ENCODE results near the gene PTPMT1. TPM values are rescaled to one million over a fixed set of nuclear protein-coding genes. Genes with fewer than 3 reads are reported as not detected.
"Not testable (repeated sequence)": the region's sequence is repeated elsewhere in the genome, so short reads cannot be mapped to it uniquely, and the experiment has no call there.

Gene PTPMT1, protein sequence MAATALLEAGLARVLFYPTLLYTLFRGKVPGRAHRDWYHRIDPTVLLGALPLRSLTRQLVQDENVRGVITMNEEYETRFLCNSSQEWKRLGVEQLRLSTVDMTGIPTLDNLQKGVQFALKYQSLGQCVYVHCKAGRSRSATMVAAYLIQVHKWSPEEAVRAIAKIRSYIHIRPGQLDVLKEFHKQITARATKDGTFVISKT
- total RNA-seq = 79.1 and 79.7 TPM in 2 replicates
- polyA plus RNA-seq (2012) = 55.0 TPM

DNA sequence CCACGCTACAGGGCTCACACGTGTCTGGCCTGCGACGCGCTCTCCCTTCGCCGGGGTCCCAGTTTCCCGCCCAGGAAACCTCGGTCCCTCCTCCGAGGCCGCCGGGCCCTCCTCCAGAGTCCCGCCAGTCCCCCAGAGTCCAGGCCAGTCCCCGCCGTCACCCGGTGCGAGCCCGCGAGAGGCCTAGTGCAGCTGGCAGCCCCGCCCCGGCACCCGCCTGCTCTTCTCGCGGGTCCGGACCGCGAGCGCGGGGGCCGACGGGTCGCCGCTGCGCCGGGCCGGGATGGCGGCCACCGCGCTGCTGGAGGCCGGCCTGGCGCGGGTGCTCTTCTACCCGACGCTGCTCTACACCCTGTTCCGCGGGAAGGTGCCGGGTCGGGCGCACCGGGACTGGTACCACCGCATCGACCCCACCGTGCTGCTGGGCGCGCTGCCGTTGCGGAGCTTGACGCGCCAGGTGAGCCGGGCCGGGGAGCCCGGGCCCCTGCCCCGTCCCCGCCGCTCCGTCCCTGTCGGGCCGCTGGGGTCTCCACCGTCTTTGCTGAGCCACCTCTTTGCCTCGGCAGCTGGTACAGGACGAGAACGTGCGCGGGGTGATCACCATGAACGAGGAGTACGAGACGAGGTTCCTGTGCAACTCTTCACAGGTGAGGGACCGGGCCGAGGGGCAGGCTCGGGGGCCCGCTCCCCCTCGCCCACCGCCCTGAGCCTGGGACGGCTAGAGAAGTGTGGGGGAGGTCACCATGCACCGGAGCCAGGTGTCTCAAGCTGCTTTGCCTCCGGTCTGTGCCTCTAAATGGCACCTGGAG, at the start of gene PTPMT1:
Gene PTPMT1, plus strand, starts transcription at position 260 of the 809 bp plus-strand sequence. Its CDS starts 24 bp downstream, at position 284.
- peak; percentile 80 for DNase-seq (ENCODE audit: low read depth)

DNA sequence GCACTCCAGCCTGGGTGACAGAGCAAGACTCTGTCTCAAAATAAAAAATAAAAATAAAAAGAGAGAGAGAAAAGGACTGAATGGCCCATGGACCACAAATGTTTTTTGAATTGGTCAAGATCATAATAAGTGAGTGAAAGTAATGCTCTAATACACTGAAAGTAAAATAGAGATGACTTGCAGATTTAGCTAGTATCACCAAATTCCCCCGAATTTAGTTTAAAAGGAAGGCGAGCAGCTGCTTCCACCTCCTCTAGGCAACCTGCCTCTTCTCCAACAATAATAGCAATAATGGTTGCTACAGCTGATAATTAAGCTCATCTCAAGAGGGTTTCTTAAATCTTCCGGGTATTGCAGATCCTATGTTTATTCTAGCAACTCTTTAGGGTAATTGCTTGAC, 49.2 kb upstream of the PTPMT1 start:
- DNase-seq (ENCODE audit: low read depth) = no peak

DNA sequence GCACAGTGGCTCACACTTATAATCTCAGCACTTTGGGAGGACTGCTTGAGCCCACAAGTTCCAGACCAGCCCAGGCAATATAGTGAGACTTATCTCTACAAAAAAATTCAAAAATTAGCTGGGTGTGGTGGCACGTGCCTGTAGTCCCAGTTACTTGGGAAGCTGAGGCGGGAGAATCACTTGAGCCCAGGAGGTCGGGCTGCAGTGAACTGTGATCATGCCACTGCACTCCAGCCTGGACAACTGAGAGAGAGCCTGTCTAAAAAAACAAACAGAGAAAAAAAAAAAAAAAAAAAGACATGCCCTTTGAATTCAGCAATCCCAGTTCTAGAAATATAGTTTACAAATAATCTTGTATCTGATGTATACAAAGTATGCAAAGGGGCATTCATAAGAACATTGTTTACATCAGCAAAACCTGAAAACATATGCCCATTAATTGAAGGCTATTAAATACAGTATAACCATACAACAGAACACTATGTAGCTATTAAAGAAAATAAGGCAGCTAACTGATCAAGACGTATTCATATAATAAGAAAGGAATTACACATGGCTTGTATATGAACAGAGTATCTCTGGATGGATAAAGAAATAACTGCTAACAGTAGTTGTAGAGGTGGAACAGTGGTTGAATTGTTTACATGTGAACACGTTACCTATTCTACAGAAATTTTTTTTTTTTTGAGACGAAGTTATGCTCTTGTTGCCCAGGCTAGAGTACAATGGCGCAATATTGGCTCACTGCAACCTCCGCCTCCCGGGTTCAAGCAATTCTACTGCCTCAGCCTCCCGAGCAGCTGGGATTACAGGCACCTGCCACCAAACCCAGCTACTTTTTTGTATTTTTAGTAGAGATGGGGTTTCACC, 48.2 kb upstream of the PTPMT1 start:
- DNase-seq (ENCODE audit: low read depth) = no peak

DNA sequence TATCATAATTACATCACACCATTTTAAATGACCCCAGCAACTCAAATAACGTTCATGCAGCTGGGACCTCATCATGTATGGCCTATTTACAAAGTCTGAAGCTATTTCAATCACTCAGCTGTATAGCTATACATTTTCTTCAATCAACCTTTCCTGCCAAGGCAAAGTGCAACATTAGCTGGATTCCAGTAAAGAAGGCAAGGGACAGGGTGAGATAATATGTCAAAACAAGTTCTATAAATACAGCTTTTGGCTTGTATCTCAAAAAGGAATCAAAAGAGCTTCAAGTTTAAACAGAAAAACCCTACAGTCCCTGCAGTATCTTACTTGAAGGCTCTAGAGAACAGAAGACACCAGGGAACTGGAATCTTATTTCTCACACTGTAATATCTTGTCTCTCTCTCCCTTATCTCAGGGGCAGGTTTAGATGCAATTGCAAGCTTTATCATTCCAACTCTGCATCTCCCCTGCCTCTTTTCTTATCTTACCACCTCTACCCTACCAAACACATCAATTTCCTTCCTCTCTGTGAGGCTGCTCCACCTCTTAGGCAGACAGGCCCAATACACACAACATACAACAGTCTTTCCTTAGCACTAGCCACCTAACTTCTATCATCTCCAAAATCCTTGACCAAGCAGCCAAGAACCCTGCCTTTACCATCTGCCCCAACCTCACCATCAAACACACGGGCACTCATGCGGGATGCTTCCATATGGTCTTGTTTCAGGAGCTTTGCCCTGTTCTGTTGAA, 47.0 kb upstream of the PTPMT1 start:
- DNase-seq (ENCODE audit: low read depth) = no peak

DNA sequence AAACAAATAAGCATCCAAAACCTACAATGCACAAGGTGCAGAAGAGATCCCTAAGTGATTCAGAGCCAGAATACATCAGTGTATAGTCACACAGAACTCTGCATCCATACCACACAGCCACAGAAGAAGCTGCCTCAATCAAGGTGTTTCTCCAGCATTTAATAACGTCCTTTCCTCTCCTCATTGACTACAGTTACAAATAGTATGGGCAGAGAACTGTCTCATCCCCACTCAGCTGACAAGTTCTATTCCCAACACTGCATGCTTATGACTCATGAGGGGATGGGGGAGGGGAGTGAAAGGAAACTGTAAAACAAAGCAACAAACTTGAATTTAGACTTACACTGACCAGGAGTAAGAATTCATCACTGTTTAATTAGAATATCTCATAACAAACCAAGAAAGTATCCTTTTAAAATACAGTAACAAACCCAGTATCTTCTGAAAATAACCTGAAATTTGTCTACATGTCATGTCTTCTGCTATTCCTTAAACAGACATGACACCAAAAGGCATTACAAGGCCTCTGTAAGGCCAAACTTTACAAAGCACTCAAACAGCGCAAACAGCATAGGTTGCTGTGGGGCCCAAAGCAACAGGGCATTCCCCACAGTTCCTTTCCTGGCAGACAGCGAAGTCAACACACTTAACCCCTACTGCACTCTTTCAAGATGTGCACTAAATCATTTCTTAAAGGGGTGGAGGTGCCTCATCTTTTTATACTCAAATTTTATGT, 41.7 kb upstream of the PTPMT1 start:
- DNase-seq (ENCODE audit: low read depth) = peak; percentile 82

DNA sequence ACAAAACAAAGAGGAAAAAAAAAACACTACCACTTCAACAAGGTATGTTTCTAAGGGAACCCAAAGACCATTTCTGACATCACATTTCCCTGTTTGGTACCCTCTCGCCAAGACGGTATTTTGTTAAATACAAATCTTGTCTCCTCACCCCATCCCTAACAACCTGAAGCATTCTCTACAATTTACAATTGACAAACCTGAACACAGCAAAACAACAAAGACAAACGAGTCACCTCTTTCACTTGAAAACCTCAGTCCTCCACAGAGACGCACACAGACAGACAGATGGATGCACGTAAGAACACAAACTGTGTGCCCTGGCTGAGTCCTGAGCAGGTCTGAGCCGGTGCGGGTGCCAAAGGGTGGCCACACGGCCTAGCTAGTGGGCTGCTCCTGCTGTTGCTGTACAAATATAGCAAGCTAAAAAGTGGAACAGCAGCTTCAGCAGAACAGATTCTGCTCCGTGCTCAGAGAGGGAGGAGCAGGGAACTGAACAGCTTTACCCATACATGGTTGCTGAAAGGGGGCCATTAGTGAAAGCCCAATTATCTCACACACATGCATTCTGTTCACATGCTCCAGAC, 41.0 kb upstream of the PTPMT1 start:
- DNase-seq (ENCODE audit: low read depth) = peak; percentile 71

DNA sequence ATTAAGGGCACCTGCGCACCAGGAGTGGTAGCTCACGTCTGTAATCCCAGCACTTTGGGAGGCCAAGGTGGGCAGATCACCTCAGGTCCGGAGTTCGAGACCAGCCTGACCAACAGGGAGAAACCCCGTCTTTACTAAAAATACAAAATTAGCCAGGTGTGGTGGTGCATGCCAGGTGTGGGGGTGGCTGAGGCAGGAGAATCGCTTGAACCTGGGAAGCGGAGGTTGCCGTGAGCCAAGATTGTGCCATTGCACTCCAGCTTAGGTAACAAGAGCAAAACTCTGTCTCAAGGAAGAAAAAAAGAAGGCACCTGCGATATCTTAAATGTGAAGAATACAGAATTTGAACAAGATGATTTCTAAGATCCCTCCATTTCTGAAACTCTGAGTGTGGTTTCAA, 39.4 kb upstream of the PTPMT1 start:
- not testable (repeated sequence) for DNase-seq (ENCODE audit: low read depth)

DNA sequence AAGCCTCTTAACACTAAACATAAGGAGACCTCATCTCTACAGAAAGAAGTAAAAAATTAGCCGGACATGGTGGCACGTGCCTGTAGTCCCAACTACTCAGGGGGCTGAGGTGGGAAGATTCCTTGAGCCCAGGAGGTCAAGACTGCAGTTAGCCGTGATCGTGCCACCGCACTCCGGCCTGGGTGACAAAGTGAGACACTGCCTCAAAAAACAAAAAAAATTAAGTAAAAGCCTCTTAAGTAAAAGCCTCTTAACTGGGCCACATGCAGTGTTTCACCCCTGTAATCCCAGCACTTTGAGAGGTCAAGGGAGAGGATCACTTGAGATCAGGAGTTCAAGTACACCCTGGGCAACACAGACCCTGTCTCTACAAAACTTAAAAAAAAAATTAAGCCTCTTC, 38.2 kb upstream of the PTPMT1 start:
- no peak for DNase-seq (ENCODE audit: low read depth)

DNA sequence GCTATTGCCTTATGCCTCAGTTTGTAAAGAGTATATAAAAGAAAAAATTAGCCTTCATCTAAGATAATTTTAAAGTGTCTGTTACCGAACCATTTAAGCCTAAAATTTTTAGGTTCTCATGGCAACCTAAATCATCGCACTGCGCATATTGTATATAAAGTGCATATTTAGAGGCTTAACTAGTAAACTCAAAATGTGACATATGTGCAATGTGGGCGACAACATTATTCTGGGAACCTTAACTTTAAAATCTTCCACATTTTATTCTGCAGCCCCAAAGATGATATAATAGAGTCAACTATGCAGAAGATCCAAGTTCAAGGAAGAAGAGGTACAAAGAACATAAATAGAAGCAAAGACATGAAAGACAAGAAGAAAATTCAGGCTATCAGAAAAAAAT, 35.4 kb upstream of the PTPMT1 start:
- DNase-seq (ENCODE audit: low read depth) = no peak

DNA sequence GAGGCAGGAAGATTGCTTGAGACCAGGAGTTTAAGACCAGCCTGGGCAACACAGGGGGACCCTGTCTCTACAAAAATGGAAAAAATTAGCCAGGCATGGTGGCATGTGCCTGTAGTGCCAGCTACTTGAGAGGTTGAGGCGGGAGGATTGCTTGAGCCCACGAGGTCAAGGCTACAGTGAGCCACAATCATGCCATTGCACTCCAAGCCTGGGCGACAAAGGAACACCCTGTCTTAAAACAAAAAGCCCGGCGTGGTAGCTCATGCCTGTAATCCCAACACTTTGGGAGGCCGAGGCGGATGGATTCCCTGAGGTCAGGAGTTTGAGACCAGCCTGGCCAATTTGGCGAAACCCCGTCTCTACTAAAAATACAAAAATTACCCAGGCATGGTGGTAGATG, 34.7 kb upstream of the PTPMT1 start:
- not testable (repeated sequence) for DNase-seq (ENCODE audit: low read depth)

DNA sequence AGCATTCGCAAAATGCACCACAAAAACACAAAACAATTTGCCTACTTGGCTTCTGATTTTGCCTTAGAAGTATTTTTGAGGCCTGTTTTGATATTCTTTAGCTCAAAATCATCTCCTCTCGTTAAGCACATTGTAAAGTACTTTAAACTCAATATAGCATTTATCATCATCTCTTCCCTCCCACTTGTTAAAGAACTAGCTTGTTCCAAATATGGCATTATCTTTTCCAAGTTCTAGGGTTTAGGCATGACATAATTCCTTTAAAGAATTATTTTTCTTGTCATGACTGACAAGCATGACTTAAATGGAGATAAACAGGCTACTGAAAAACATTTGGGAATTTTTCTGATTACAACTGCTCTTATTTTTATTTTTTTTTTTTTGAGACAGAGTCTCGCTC, 33.7 kb upstream of the PTPMT1 start:
- no peak for DNase-seq (ENCODE audit: low read depth)

DNA sequence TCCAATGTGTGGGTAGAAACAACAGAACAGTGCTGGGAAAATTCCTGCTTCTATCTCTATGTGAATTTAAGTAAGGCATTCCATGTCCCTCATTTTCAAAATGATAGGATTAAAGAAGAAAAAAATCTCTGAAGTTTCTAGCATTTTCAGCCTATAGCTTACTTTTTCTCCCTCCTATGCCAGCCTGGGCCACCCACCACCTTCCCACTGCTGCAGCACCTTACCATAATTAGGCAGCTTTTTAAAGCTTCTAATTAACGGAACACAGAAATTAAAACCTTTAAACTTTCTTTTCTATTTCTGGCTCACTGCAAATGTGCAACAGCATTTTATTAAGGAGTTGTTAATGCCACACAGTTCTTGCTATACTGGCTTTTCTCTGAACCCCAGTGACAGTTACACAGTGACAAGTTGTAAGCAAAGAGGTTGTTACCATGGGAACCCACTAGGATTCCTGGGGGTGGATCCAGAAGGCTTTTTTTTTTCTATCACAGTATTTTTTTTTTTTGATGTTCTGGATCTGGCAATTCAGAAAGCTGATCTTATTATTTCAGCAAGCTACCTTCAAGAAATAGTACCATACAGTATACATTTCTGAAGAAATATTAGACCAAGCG, 32.7 kb upstream of the PTPMT1 start:
- no peak for DNase-seq (ENCODE audit: low read depth)

DNA sequence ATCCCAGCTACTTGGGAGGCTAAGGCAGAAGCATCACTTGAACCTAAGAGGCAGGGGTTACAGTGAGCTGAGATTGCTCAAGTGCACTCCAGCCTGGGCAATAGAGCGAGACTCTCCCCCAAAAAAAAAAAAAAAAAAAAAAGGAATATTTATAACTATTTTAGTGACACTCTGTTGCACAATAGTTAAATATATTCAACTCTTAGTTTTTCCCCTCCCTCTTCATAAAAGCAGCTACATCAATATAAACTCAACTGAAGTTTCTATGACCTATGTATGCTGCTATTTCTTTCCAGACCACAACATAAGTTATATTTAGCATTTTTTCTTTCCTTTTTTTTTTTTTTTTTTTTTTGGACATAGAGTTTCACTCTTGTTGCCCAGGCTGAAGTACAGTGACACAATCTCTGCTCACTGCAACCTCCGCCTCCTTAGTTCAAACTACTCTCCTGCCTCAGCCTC, 31.7 kb upstream of the PTPMT1 start:
- no peak for DNase-seq (ENCODE audit: low read depth)

DNA sequence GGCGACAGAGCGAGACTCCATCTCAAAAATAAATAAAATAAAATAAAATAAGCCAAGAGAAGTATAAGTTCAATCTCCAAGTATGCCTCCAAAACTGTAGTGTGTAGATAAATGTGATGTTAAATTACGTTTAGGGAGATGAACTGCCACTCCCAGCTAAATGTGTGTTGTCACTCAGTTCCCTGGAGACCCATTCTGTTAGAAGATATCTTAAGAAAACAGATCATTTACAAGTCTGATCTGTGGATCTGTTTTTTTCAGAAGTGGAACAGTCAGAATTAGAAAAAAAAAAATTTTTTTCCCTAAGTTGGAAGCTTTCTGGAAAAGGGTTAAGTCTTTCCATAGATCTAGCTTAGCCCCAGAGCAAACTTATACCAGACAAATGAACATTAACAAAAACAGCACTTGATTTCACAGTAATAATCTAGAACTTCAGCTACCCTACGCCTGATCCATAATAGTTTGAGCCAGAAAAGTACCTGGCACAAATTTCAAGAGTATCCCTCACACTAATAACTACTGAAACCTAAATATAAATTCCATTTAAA, 30.6 kb upstream of the PTPMT1 start:
- DNase-seq (ENCODE audit: low read depth) = no peak

DNA sequence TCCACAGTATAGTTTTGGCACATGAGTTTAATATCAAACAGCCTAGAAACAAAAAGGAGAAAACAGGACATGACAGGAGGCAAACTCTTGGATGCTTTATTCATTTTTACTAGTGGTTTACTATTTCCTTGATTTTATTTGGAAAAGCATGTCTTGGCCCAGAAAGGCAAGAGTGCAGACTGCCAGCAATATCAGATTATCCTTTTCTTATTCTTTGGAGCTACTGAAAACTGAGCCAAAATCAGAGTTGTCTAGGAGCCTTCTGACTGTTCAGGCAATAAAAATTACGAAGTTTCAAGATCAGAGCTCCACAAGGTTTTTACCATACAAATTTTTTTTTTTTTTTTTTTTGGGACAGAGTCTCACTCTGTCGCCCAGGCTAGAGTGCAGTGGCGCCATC, 28.5 kb upstream of the PTPMT1 start:
- DNase-seq (ENCODE audit: low read depth) = no peak

DNA sequence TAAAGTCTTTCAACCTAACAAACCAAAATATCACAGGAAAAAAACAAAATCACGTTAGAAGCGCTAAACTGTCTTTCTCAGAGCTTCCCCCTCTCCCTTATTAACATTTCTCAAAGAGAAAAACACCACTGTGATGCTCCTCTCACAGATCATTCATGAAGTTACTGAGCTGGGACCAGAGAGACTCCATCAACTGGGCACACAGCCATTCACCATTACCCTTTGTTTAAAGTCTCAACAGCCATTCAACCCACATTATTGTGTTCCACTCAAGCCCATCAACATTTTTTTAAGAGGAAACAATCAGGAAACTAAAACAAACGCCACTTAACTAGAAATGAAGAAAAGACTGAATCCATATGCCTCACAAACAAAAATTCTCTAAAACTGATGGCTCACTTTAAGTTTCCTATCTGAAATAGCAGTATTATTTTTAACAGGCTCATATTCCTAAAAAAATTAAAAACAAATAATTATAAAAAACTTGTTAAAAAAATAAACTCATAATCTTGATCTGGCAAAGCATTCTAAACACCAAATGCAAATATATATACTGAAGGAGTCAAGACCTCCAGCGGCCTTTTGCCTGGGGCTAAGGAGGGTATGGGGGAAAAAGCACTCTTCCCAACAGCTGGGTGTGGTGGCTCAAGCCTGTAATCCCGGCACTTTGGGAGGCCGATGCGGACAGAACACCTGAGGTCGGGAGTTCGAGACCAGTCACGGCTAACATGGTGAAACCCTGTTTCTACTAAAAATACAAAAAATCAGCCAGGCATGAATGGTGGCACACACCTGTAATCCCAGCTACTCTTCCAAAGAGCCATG, 26.4 kb upstream of the PTPMT1 start:
- no peak for DNase-seq (ENCODE audit: low read depth)

DNA sequence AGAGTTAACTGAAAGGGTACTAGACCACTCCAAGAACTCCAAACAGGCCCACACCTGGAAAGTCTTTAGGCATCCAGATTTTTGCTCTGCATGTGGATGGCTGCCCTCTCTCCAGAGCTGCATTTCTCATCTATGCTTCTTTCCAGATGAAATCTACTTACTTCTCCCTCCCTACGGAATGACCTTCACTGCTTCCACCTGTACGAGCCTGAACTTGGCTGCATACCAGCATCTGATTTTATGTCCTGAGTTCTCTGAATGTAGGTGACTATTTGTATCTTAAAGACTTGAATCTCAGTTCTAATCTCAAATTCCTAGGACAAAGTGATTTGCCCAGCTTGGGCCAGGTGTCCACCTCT, 25.7 kb upstream of the PTPMT1 start:
- DNase-seq (ENCODE audit: low read depth) = no peak

DNA sequence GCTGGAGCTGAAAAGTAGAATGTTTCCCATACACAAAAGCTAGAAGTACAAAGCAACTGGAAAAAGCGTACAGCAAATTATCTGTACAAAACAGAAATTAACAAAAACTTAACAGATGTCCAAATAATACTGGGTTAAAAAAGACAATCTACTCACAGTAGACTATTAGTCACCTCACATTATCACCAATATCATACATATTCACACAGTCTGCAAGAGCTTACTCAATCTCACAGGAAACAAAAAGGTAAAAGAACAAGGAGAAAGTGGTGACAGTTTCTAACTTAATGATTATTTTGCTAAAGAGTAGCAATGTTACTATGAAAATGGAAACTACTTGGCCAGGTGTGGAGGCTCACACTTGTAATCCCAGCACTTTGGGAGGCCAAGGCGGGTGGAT, 24.3 kb upstream of the PTPMT1 start:
- DNase-seq (ENCODE audit: low read depth) = no peak
